NCI-H1105 (cell line): ENCODE data around the gene PACS2.
"Not testable (repeated sequence)": the region's sequence is repeated elsewhere in the genome, so short reads cannot be mapped to it uniquely, and the experiment has no call there.

Experiments used
- DNase-seq: peaks from one replicate; lab custom pipeline; 2025; lab: John Stamatoyannopoulos, UW

PACS2 gene

GRCh38 chr14:105333020-105333490, 18.5 kb downstream of the PACS2 start:
- no peak for DNase-seq

GRCh38 chr14:105333613-105334364, 19.2 kb downstream of the PACS2 start:
- DNase-seq, result no peak

DNA sequence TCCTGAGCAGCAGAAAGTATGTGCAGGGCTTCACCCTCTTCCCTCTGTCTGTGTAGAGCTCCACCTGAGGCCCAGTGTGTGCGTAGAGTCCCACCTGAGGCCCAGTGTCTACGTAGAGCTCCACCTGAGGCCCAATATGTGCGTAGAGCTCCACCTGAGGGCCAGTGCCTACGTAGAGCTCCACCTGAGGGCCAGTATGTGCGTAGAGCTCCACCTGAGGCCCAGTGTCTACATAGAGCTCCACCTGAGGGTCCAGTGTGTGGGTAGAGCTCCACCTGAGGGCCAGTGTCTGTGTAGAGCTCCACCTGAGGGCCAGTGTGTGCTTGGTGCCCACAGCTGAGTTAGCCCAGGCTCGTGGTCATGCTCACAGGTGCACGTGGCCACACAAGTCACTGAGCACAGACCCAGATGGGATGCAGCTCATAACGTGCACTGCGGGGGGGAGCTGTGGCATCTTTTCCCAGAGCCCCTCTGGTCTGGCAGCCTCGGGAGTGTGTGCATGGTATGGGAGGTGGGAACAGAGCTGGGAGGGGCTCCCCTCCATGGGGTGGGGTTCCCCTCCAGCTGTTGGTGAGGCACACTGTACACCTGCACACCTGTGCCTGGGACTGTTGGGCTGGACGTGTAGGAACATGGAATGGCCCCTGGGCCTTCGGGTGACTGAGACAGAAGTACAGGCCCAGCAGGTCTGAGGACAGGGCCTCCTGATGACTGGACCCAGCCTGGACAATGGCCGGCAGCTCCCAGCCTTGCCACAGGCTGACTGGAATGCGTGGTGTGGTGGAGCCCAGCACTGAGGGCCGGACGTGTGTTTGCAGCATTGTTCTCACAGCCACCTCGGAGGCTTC, 20.1 kb downstream of the PACS2 start:
- DNase-seq, result no peak

DNA sequence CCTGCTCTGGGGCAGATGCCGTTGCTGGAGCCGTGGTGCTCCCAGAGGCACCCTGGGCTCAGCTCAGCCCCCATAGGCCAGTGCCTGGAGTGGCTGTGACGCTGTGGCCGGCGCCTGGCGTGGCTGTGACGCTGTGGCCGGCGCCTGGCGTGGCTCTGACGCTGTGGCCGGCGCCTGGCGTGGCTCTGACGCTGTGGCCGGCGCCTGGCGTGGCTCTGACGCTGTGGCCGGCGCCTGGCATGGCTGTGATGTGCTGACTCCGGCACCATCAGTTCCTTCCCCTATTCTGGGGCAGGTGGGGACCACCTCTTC, 20.6 kb downstream of the PACS2 start:
- DNase-seq, result not testable (repeated sequence)

DNA sequence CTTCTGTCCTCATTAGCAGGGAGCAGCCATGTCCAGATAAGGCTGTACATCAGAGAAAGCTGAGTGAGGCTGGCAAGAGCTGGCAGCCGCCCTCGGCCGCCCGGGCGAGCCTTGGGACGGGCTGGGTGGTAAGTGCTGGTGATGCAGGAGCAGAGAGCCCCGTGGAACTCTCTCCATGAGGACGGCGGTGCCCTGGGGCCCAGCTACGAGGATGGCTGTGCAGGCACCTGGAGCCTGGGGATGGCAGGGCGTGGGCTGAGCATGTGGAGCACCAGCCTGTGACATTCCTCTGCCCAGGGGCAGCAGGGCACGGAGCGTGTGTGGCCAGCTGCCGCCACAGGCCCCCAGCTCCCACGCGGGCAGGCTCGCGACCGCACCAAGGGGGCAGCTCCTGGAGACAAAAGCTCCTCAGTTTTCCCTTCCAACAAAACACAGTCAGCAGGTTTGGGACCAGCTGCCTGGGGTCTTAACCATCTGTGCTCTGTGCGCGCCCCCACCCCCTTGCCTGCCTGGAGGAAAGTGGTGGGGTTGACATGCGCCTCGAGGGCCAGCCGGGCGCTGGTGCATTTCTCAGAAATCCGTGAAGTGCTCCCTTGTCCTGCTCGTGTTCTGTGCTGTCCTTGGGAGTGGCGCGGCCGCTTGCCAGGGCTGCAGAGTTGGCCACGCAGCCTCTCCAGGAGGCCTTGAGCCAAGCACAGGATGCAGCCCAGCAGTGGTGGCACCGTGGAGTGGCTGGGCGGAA, 21.4 kb downstream of the PACS2 start:
- DNase-seq, result no peak

GRCh38 chr14:105336477-105337287, 22.1 kb downstream of the PACS2 start:
- DNase-seq, result no peak

GRCh38 chr14:105337433-105337832, 22.9 kb downstream of the PACS2 start:
- DNase-seq, result no peak

DNA sequence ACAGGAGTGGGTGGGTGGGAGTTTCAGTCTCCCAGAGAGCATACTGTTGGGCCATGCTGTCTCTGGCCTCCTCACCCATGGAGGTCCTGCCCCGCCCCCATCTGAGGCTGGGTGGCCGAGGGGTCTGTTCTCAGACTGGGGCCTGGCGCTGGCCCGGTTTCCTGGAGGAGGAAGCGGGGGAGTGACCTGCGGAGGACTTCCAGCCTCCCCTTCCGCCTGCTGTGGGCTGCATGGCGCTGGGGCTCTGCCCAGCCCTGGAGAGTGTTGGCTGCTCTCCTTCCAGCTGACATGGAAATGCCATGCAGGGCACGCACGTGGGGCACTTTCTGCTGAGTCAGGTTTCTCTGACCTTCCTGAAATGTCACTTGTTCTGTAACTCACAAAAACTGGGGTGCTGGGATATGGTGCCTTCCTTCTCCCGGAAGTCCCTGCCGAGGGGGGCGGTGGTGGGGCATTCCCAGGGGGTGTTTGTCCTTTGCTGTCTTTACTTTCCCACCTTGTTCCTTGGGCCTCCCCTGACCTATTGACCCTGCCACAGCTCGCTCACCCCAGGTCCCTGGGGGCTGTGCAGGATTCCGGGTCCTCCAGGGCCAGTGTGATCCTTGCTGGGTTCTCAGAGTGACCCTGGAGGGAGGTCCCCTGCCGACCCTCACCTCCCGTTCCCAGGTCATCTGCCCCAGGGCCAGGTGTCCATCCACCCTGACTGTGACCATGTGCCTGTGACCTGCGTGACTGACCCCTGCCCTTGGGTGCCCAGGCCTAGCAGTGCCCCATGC, 23.6 kb downstream of the PACS2 start:
- no peak for DNase-seq

GRCh38 chr14:105340821-105341733, 26.5 kb downstream of the PACS2 start:
- no peak for DNase-seq

- no peak for DNase-seq
These were observed 28.6 kb downstream of the PACS2 start for GRCh38 chr14:105343194-105343593.

GRCh38 chr14:105346200-105346533, 31.6 kb downstream of the PACS2 start:
- DNase-seq, result no peak

DNA sequence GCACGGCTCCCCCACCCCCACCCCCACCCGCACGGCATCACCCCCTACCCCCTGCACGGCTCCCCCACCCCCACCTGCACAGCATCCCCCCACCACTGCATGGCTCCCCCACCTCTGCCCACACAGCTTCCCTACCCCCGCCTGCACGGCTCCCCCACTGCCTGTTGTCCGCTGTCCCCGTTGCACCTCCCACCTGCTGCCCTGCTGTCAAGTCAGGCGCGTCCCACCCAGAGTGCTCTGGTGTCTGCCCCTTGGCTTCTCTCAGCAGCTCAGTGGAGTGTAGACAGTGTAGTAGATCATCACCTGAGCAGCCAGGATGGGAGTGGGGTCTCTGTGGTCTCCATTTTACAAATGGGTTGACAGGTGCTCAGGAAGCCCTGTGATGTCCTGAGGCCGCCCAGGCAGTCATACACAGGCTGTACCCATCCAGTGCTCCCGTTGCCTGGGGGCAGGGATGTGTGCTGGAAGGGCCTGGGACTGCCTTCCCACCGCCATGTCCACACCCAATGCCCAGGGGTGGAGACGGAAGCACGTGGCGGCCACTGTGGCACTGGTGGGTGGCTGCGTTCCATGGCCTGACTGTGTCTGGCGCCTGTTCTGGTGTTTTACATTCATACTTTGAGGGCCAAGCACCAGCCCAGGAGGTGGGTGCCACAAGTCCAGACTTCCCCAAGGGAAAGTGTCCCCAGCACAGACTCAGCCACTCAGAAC, 32.5 kb downstream of the PACS2 start:
- DNase-seq, result no peak

GRCh38 chr14:105347587-105347968, 33.0 kb downstream of the PACS2 start:
- no peak for DNase-seq

DNA sequence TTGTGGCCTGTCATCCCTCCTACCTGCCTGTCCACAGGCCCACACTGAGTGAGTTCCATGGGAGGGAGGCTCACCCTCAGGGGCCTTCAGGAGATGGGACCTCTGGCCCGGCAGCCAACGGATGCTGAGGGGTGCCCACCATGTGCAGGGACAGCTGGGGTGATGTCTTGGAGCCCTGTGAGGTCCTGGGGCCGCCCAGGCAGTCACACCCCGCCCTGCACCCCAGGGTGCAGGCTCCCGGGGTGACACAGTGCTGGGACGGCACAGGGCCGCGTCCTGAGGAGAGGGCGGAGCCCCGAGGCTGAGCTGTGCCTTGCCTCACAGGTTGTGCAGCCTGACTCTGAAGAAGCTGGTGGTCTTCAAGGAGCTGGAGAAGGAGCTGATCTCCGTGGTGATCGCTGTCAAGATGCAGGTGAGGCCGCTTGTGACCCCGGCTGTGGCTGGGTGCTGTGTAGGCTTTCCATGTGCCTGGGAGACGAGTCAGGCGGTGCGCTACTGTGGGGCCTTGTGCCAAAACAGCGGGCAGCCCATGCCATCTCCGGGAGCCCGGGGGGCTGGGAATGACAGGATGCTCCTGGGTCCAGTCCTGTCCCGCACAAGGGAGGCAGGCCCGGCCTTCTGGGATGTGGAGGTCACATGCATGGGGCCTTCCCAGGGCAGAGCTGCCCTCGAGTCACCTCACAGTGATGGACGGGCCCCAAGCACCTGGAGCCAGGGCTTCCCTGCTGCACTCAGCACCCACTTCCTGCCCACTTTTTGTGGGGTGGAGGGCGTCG, 33.8 kb downstream of the PACS2 start:
- DNase-seq, result no peak

DNA sequence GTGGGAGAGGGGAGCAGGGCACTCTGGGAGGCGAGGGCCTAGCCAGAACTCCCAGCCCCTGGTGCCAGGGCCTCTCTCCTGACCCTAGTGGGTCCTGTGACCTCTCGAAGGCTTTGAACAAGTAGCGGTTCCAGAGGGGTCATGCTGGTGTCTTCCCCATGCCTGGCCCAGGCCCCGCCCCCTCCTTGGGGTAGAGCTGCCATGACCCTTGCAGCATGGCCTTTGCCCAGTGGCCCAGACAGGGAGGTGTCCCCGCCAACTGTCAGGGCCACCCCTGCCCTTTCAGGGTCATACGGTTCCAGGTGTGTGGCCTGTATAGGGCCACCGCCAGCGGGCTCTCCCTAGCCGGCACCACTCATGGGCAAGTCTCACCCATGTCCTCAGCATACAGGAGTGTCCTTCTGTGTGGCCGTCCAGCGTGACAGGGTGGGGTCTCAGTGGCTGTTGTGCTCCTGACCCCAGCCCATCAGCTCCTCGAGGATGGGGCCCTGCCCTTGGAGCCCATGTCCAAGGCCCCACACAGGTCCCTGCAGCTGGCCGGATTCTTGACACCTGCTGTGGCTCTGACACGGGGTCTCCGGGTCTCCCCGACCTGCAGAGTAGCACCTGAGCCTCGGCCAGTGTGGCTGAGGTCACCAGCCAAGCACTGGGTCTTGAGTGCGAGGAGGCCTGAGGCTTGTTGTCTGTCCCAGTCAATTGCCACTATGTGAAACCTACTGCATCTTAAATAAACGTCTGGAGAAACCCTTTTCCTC, 34.6 kb downstream of the PACS2 start:
- no peak for DNase-seq

GRCh38 chr14:105349992-105350391, 35.4 kb downstream of the PACS2 start:
- no peak for DNase-seq

DNA sequence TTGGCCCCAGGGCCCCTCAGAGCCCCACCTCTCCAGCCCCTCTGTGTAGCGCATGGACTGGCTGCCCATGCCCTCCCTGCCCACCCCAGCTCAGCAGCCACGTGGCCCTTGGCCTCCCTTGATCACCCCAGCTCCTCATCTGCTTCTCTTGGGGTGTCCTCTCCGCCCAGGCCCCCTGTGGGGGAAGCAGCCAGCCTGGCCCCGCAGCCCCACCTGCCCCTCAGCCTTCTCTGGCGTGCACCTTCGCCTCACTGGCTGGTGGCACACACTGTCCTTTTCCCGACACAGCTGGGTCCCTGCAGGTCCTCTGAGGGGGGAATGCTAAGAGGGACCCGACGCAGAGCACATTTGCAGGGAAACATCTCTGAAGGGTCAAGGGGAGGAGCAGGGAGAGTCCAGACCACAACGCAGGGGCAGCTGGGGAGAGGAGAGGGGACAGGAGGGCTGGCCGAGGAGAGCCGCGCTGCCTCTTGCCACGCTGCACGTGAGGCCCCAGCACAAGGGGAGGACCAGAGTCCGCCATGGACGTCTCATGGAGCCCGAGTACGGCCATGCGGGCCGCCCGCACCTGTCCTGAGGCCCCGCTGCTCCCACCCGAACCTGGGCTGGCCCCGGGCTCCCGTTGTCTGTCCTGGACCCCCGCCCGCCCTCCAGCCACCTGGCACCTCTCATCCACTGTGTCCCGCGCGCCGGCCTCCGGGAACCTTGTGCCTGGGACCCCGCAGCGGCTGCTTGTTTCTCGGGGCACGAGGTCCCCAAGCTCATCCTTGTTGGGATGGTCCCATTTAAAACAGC, 36.1 kb downstream of the PACS2 start:
- no peak for DNase-seq
